ENCODE measurements around the gene ST6GALNAC6.
"Not testable (repeated sequence)": the region's sequence is repeated elsewhere in the genome, so short reads cannot be mapped to it uniquely, and the experiment has no call there.

DNA sequence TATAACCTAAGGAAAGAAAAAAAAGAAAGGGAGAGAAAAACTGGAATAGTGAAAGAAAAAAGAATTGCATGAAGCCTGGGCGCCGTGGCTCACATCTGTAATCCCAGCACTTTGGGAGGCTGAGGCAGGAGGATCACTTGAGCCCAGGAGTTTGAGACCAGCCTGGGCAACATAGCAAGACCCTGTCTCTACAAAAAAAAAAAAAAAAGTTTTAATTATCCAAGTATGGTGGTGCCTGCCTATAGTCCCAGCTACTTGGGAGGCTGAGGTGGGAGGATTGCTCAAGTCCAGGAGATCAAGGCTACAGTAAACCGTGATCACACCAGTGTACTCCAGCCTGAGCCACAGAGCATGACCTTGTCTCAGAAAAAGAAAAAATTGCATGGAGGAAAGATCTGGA, 17.7 kb downstream of the ST6GALNAC6 start:
- TF ChIP-seq, protein P1, sequence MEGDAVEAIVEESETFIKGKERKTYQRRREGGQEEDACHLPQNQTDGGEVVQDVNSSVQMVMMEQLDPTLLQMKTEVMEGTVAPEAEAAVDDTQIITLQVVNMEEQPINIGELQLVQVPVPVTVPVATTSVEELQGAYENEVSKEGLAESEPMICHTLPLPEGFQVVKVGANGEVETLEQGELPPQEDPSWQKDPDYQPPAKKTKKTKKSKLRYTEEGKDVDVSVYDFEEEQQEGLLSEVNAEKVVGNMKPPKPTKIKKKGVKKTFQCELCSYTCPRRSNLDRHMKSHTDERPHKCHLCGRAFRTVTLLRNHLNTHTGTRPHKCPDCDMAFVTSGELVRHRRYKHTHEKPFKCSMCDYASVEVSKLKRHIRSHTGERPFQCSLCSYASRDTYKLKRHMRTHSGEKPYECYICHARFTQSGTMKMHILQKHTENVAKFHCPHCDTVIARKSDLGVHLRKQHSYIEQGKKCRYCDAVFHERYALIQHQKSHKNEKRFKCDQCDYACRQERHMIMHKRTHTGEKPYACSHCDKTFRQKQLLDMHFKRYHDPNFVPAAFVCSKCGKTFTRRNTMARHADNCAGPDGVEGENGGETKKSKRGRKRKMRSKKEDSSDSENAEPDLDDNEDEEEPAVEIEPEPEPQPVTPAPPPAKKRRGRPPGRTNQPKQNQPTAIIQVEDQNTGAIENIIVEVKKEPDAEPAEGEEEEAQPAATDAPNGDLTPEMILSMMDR (IDR thresholded peaks at IDR 0.05): not testable (repeated sequence)
- not testable (repeated sequence) for TF ChIP-seq POLR2A (IDR thresholded peaks at IDR 0.05)
